BLaER1 treated with 17β-estradiol and CSF1 and Interleukin-3, amounts not matched to agents 10 nM and 100 nM (cell line): Measurements from ENCODE around the gene BCKDK.
"Not testable (repeated sequence)": the region's sequence is repeated elsewhere in the genome, so short reads cannot be mapped to it uniquely, and the experiment has no call there.

ENCODE experiments used
- H3K27ac ChIP-seq, 11 experiments: shearing (Covaris generic); formaldehyde crosslinking; 2 replicates each; pipeline ENCODE4 v1.8.1; 2022
- H3K27me3 ChIP-seq, 11 experiments: shearing (Covaris generic); formaldehyde crosslinking; 2 replicates each; pipeline ENCODE4 v1.8.1; 2022
- H3K36me3 ChIP-seq, 11 experiments: shearing (Covaris generic); formaldehyde crosslinking; 2 replicates each; pipeline ENCODE4 v1.8.1; 2022
- H3K4me1 ChIP-seq, 10 experiments: shearing (Covaris generic); formaldehyde crosslinking; 2 replicates each; pipeline ENCODE4 v1.8.1; 2022
- H3K4me2 ChIP-seq, 11 experiments: shearing (Covaris generic); formaldehyde crosslinking; 2 replicates each; pipeline ENCODE4 v1.8.1; 2022
- H3K4me3 ChIP-seq, 10 experiments: shearing (Covaris generic); formaldehyde crosslinking; 2 replicates each; pipeline ENCODE4 v1.8.1; 2022
- H3K9ac ChIP-seq, 11 experiments: shearing (Covaris generic); formaldehyde crosslinking; 2 replicates each; pipeline ENCODE4 v1.8.1; 2022
- H3K9me3 ChIP-seq, 11 experiments: shearing (Covaris generic); formaldehyde crosslinking; replicated peaks in 1 of 11; 2 replicates each; pipeline ENCODE4 v1.8.1; 2022
- H4K20me1 ChIP-seq, 11 experiments: shearing (Covaris generic); formaldehyde crosslinking; 2 replicates each; pipeline ENCODE4 v1.8.1; 2022
- Cebpa-rat ChIP-seq, 11 experiments: shearing (Covaris generic); IDR thresholded peaks; 2 replicates each; pipeline ENCODE4 v1.8.1; 2022

The BCKDK gene

GRCh38 chr16:31135535-31136286 is 27.5 kb downstream of the BCKDK start, which contains the start of gene PRSS8:
Gene PRSS8, minus strand, starts transcription at chr16:31135727. Its CDS starts 229 bp downstream, at chr16:31135498.
- Histone ChIP-seq H3K4me1 (peaks cover 31 to 54% (median 43%) of the 10 kb centered on the region in 10 experiments), H3K27me3 (no peaks in the 10 kb centered on the region), H4K20me1 (no peaks in the 10 kb centered on the region; a peak in 1 of 22 replicates), H3K4me3 (no peak within 1 kb of the TSS), H3K27ac (peak within 1 kb of the TSS in 9 of 11 experiments; percentile 12 to 60 (median 40); a peak in 9 of 22 replicates), H3K9ac (peak within 1 kb of the TSS in 3 of 11 experiments; percentile 25 to 47 (median 44); a peak in 4 of 22 replicates), H3K4me2 (peak within 1 kb of the TSS; percentile 32 to 75 (median 58); a peak in 19 of 22 replicates), H3K9me3 (no peaks in the 10 kb centered on the region), H3K36me3 (peaks cover 14 to 28% (median 22%) of the 10 kb centered on the region in 11 experiments)
- TF ChIP-seq Cebpa-rat (IDR thresholded peaks at IDR 0.05): no peak

- TF ChIP-seq Cebpa-rat (IDR thresholded peaks at IDR 0.05): no peak
- H3K27ac ChIP-seq: no peak overlapping the region
Measured at GRCh38 chr16:31136287-31136662, 28.1 kb downstream of the BCKDK start.

GRCh38 chr16:31136822-31137499 is 28.8 kb downstream of the BCKDK start:
- H4K20me1 ChIP-seq, H3K9ac ChIP-seq, H3K4me2 ChIP-seq, H3K9me3 ChIP-seq, H3K27me3 ChIP-seq, H3K4me3 ChIP-seq, H3K27ac ChIP-seq: not testable (repeated sequence)
- Histone ChIP-seq H3K4me1 (peaks cover 43 to 64% (median 54%) of the 10 kb centered on the region in 10 experiments), H3K36me3 (peaks cover 1 to 15% (median 10%) of the 10 kb centered on the region in 11 experiments; a peak in 20 of 22 replicates)

More at GRCh38 chr16:31136287-31136662, 28.1 kb downstream of the BCKDK start:
- H3K4me2 ChIP-seq: no peak overlapping the region
- H3K4me3 ChIP-seq: no peak overlapping the region
- H3K36me3 ChIP-seq: peaks cover 8 to 22% (median 17%) of the 10 kb centered on the region in 11 experiments
- H3K9me3 ChIP-seq: no peaks in the 10 kb centered on the region
- H3K9ac ChIP-seq: no peak overlapping the region
- no peaks in the 10 kb centered on the region for H3K27me3 ChIP-seq
- H4K20me1 ChIP-seq: no peaks in the 10 kb centered on the region; a peak in 1 of 22 replicates
- peaks cover 36 to 57% (median 47%) of the 10 kb centered on the region in 10 experiments for H3K4me1 ChIP-seq

DNA sequence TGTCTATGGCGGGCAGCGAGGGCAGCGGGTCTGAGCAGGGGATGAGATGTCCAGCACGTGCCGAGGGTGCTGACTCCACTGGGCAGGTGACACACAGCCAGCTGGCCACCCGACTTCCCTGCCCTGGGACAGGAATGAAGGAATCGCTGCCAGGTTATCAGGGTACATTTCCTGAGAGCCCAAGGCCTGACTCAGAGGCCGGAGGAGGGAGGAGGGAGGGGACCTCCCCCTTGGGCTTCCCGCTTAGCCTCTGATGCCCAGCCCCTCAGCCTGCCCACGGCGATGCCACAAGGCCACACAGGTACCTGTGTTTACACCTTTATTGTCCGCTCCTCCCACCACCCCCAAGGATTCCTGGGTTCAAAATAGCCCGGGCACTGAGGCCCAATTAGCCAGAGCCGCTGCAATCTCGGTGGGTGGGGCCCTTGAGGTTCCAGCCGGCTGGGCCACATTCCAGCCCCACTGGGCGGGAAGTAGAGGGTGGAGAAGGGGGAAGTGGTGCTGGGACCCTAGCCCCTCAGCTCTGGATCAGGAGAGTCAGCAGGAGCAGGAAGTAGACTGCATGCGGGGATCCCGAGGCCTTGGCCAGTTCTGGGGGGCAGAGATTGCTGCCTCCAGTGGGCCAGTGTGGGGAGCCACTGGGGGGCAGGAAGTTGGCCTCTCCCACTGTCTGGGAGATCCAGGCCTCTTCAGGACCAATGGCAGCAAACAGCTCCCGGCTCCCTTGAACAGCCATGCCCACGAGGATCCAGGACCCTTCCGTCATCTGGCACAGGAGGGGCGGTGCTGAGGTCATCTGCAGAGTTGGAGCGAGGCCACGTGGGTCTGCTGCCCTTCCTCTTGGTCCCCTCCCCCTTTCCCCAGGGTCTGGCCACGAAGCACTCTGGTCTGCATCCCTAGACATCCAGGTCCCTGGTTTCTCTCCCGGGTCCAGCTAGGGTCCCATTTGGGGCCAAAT is 30.7 kb downstream of the BCKDK start:
- no peak for TF ChIP-seq Cebpa-rat (IDR thresholded peaks at IDR 0.05)
- peaks cover 38 to 62% (median 52%) of the 10 kb centered on the region in 10 experiments for H3K4me1 ChIP-seq
- H3K4me3 ChIP-seq: no peak overlapping the region
- no peak overlapping the region; a peak in 1 of 22 replicates for H3K9ac ChIP-seq
- no peaks in the 10 kb centered on the region for H3K36me3 ChIP-seq
- H3K27me3 ChIP-seq: no peaks in the 10 kb centered on the region
- H3K27ac ChIP-seq: peak overlapping the region in 1 of 11 experiments; percentile 3; a peak in 1 of 22 replicates
- H3K4me2 ChIP-seq: peak overlapping the region in 1 of 11 experiments; percentile 7; a peak in 1 of 22 replicates
- no peaks in the 10 kb centered on the region; a peak in 1 of 22 replicates for H4K20me1 ChIP-seq
- H3K9me3 ChIP-seq: no peaks in the 10 kb centered on the region

- not testable (repeated sequence) for H3K36me3 ChIP-seq, H3K27me3 ChIP-seq, H3K4me3 ChIP-seq, H4K20me1 ChIP-seq, H3K9me3 ChIP-seq
- H3K4me1 ChIP-seq: peaks cover 27 to 47% (median 42%) of the 10 kb centered on the region in 10 experiments
- peak overlapping the region; percentile 55 to 93 (median 82) for H3K4me2 ChIP-seq
- peak overlapping the region in 10 of 11 experiments; percentile 26 to 69 (median 60); a peak in 13 of 22 replicates for H3K9ac ChIP-seq
- H3K27ac ChIP-seq: peak overlapping the region in 10 of 11 experiments; percentile 21 to 74 (median 56); a peak in 17 of 22 replicates
Measured at GRCh38 chr16:31141071-31141469, 32.9 kb downstream of the BCKDK start.

GRCh38 chr16:31141489-31142108 is 33.4 kb downstream of the BCKDK start:
- H4K20me1 ChIP-seq: no peaks in the 10 kb centered on the region
- no peaks in the 10 kb centered on the region for H3K27me3 ChIP-seq
- H3K36me3 ChIP-seq: no peaks in the 10 kb centered on the region
- peak overlapping the region; percentile 21 to 74 (median 55); a peak in 18 of 22 replicates for H3K27ac ChIP-seq
- peak overlapping the region; percentile 55 to 93 (median 82) for H3K4me2 ChIP-seq
- TF ChIP-seq Cebpa-rat (IDR thresholded peaks at IDR 0.05): no peak
- H3K4me1 ChIP-seq: peaks cover 27 to 47% (median 42%) of the 10 kb centered on the region in 10 experiments
- H3K4me3 ChIP-seq: peak overlapping the region in 5 of 10 experiments; percentile 17 to 45 (median 27); a peak in 8 of 20 replicates
- peak overlapping the region; percentile 26 to 69 (median 58); a peak in 20 of 22 replicates for H3K9ac ChIP-seq
- no peaks in the 10 kb centered on the region for H3K9me3 ChIP-seq

DNA sequence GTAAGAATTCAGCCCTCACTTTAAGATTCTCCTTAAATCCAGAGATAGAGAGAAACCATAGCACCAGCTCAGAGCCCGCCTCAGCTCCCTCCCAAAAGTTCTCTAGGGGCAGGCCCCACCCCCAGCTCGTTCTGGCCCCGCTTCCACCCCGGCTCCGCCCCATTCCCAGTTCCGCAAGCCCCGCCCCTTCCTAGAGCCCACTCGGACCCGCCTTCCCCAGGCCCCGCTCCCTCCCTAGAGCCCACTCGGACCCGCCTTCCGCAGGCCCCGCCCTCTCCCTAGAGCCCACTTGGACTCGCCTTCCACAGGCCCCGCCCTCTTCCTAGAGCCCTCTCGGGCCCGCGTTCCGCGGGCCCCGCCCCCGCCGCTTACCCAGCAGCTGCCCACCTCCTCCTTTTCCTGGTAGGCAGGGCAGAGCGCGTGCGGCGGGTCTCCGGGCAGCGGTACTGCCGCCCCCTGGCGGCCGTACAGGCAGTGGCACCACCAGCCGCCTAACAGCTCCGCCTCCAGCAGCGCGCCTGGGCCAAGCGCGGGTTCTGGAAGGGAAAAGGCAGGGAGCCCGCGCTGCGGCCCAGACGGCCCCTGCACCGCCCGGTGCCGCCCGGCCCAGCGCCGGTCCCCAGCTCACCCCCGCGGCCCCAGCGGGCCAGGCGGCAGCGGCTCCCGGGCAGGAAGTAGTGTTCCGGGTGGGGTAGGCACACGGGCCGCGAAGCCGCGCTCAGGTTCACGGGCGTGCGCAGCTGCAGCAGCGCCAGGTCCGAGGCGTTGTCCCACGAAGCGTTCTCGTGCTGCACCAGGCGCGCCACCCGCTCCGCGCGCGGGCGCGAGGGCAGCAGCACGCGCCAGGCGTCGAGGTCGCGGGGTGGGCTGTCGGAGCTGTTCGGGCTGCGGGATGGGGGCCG is 34.2 kb downstream of the BCKDK start:
- Histone ChIP-seq H4K20me1 (no peaks in the 10 kb centered on the region), H3K27me3 (no peaks in the 10 kb centered on the region), H3K4me1 (peaks cover 27 to 47% (median 37%) of the 10 kb centered on the region in 10 experiments), H3K9me3 (no peaks in the 10 kb centered on the region), H3K4me3 (peak overlapping the region; percentile 48 to 71 (median 58)), H3K4me2 (peak overlapping the region; percentile 84 to 98 (median 95)), H3K36me3 (no peaks in the 10 kb centered on the region), H3K9ac (peak overlapping the region; percentile 68 to 86 (median 83)), H3K27ac (peak overlapping the region; percentile 74 to 88 (median 82))
- TF ChIP-seq Cebpa-rat (IDR thresholded peaks at IDR 0.05): no peak
